Prostate gland (tissue), 2 donors: ENCODE results near the gene TMEM116.

Experiments used
- POLR2A ChIP-seq: fragments of 450-650 bp; IDR thresholded peaks from one replicate; pipeline ENCODE4 v1.6.1; 2016; ENCODE audit warnings: antibody characterized with exemption, mild to moderate bottlenecking
- POLR2AphosphoS5 ChIP-seq: sonication (generic); formaldehyde crosslinking; IDR thresholded peaks from one replicate; pipeline ENCODE4 v1.6.1; 2017; ENCODE audit warnings: antibody characterized with exemption
- TF ChIP-seq, protein P1 (sequence below), 4 experiments: fragments of 200-600 bp in 2 of 4; fragments of 450-650 bp in 2 of 4; sonication (generic) in 2 of 4; IDR thresholded peaks; 1 replicate in 3 of 4; 2 replicates in 1 of 4; pipeline ENCODE4 v1.5.1; 2016 to 2019; ENCODE audit warnings: antibody characterized with exemption in 4 of 4, mild to moderate bottlenecking in 2 of 4, moderate library complexity in 2 of 4

DNA sequence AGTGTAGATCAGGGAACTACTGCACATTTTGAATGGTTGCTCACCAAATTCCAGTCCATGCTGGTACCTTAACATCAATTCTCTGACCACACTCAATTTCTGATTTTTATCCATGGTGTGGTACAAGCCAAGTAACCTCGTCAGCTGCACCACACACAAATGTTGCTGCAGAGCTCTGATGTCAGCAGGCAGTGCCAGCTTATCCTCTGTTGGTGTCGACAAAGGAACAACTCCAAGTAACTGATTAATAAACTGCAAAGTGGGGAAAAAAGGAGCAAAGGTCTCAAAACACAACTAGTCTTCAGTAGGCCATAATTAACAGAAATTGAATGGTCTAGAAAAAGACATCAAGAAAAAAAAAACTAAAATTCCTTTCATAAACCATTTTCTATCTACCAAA lies 48.2 kb upstream of the TMEM116 start:
- TF ChIP-seq, protein P1, sequence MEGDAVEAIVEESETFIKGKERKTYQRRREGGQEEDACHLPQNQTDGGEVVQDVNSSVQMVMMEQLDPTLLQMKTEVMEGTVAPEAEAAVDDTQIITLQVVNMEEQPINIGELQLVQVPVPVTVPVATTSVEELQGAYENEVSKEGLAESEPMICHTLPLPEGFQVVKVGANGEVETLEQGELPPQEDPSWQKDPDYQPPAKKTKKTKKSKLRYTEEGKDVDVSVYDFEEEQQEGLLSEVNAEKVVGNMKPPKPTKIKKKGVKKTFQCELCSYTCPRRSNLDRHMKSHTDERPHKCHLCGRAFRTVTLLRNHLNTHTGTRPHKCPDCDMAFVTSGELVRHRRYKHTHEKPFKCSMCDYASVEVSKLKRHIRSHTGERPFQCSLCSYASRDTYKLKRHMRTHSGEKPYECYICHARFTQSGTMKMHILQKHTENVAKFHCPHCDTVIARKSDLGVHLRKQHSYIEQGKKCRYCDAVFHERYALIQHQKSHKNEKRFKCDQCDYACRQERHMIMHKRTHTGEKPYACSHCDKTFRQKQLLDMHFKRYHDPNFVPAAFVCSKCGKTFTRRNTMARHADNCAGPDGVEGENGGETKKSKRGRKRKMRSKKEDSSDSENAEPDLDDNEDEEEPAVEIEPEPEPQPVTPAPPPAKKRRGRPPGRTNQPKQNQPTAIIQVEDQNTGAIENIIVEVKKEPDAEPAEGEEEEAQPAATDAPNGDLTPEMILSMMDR (IDR thresholded peaks at IDR 0.05), result no peak
- TF ChIP-seq POLR2A (no peak), POLR2AphosphoS5 (no peak)
